Endothelial cell of umbilical vein (primary cell): ENCODE data around the gene SMC6. TPM values are rescaled to one million over a fixed set of nuclear protein-coding genes. Genes with fewer than 3 reads are reported as not detected.

Experiments used
- BruUV-seq: library from RNA; stranded (reverse); fragments of 400-500 nt; replicated peaks from 2 replicates; lab custom pipeline; 2021; lab: Mats Ljungman, UMichigan
- CTCF ChIA-PET: fragments of 300-600, 350-600 bp; sonication (Branson Sonifier 250); formaldehyde crosslinking; loops from one replicate; lab custom pipeline; 2021; ENCODE audit warnings: antibody characterized with exemption, inconsistent platforms; lab: Charles Lee
- POLR2A ChIA-PET: fragments of 300-600, 350-600 bp; sonication (Branson Sonifier 250); formaldehyde crosslinking; loops from one replicate; lab custom pipeline; 2021; ENCODE audit warnings: antibody characterized with exemption, inconsistent platforms; lab: Charles Lee
- DNase-seq: peaks from one replicate; pipeline ENCODE4 v3.0.0-alpha.2; 2011; ENCODE audit warnings: low read depth, low spot score
- FAIRE-seq: peaks from 2 replicates; lab custom pipeline; 2011; peaks lifted over from hg19 to GRCh38; lab: Jason Lieb, UNC
- H2AFZ ChIP-seq: 2 replicates; pipeline ENCODE4 v1.6.0; 2012; ENCODE audit warnings: low read depth, low read length, control low read depth, inconsistent platforms
- H3K27ac ChIP-seq: 2 replicates; pipeline ENCODE4 v1.5.1; 2011; ENCODE audit warnings: low read depth, mild to moderate bottlenecking, control low read depth, low read length, moderate library complexity; ENCODE audit not compliant: insufficient read depth
- H3K27me3 ChIP-seq, 2 experiments: 2 replicates each; pipeline versions ENCODE4 v1.6.0 to v1.6.1; 2011; ENCODE audit warnings: low read length in 2 of 2, mixed read lengths in 1 of 2; ENCODE audit not compliant: control insufficient read depth in 2 of 2, insufficient read depth in 2 of 2
- H3K36me3 ChIP-seq, 2 experiments: 2 replicates in 1 of 2; 3 replicates in 1 of 2; pipeline ENCODE4 v1.5.1; 2011; ENCODE audit warnings: low read length in 2 of 2, mild to moderate bottlenecking in 1 of 2, moderate library complexity in 1 of 2; ENCODE audit not compliant: control insufficient read depth in 2 of 2, insufficient read depth in 2 of 2; ENCODE audit errors: extremely low read depth in 1 of 2
- H3K4me1 ChIP-seq: 3 replicates; pipeline ENCODE4 v1.5.1; 2011; ENCODE audit warnings: mild to moderate bottlenecking, low read length; ENCODE audit not compliant: control insufficient read depth, insufficient read depth; ENCODE audit errors: extremely low read depth
- H3K4me2 ChIP-seq: 2 replicates; pipeline ENCODE4 v1.6.1; 2011; ENCODE audit warnings: low read length, control low read depth, mixed read lengths; ENCODE audit not compliant: insufficient read depth
- H3K4me3 ChIP-seq, 3 experiments: fragments of 200-600 bp in 1 of 3; sonication (generic), shearing (Covaris generic) in 1 of 3; replicated peaks in 1 of 3; 2 replicates each; pipeline ENCODE4 v1.5.1; 2011 to 2016; ENCODE audit warnings: control low read depth in 3 of 3, low read length in 3 of 3, mild to moderate bottlenecking in 2 of 3, inconsistent platforms in 1 of 3, low read depth in 1 of 3, moderate library complexity in 1 of 3; ENCODE audit not compliant: insufficient read depth in 1 of 3
- H3K79me2 ChIP-seq: 2 replicates; pipeline ENCODE4 v1.6.0; 2012; ENCODE audit warnings: low read length, inconsistent platforms; ENCODE audit not compliant: control insufficient read depth, insufficient read depth
- H3K9ac ChIP-seq: replicated peaks from 2 replicates; pipeline ENCODE3; 2011; ENCODE audit warnings: low read length, control low read depth; ENCODE audit not compliant: insufficient read depth; ENCODE audit errors: extremely low read depth
- H3K9me1 ChIP-seq: replicated peaks from 3 replicates; pipeline ENCODE4 v1.6.0; 2011; ENCODE audit warnings: mild to moderate bottlenecking, low read length; ENCODE audit not compliant: control insufficient read depth, insufficient read depth; ENCODE audit errors: extremely low read depth
- H3K9me3 ChIP-seq: replicated peaks from 2 replicates; pipeline ENCODE4 v1.5.1; 2012; ENCODE audit warnings: low read length, inconsistent platforms; ENCODE audit not compliant: control insufficient read depth, insufficient read depth
- H4K20me1 ChIP-seq: replicated peaks from 2 replicates; pipeline ENCODE3; 2011; ENCODE audit warnings: mild to moderate bottlenecking, low read length; ENCODE audit not compliant: control insufficient read depth, insufficient read depth; ENCODE audit errors: extremely low read depth
- CTCF ChIP-seq, 2 donors: IDR thresholded peaks; 1 replicate in 1 of 2; 2 replicates in 1 of 2; pipeline ENCODE4 v1.5.1; 2011; ENCODE audit warnings: low read length in 2 of 2, mild to moderate bottlenecking in 2 of 2, moderate library complexity in 2 of 2, control low read depth in 1 of 2, inconsistent platforms in 1 of 2, low read depth in 1 of 2; ENCODE audit not compliant: insufficient read depth in 1 of 2; ENCODE audit errors: extremely low read depth in 1 of 2
- GATA2 ChIP-seq: IDR thresholded peaks from 2 replicates; pipeline ENCODE4 v1.7.0; 2011; ENCODE audit warnings: low read depth, mild to moderate bottlenecking, moderate library complexity, mixed read lengths, low read length; ENCODE audit not compliant: insufficient read length, insufficient read depth
- JUN ChIP-seq: IDR thresholded peaks from 2 replicates; pipeline ENCODE4 v1.6.1; 2011; ENCODE audit warnings: borderline replicate concordance, low read depth; ENCODE audit not compliant: insufficient read length, insufficient read depth
- MYC ChIP-seq: IDR thresholded peaks from one replicate; pipeline ENCODE4 v1.6.1; 2011; ENCODE audit warnings: mild to moderate bottlenecking, low read depth, low read length
- dilution Hi-C: fragments of 300-500 bp; cut with MboI; formaldehyde crosslinking; loops from one replicate; pipeline ENCODE4 v1.15.0; 2019; ENCODE audit warnings: low sequenced_read_pairs; ENCODE audit not compliant: extremely low pct_ligation_motif_present
- intact Hi-C: fragments of 100-400 bp; cut with micrococcal nuclease; formaldehyde crosslinking; loops from one replicate; pipeline ENCODE4 v1.10.0; 2022
- polyA plus RNA-seq, 4 experiments: library from polyadenylated mRNA; depleted of rRNA in 3 of 4; stranded (reverse) in 3 of 4; unstranded in 1 of 4; fragments of >200 nt; gene quantifications; 2 replicates each; pipeline versions ENCODE4 v1.2.1 to v1.2.3, GENCODE V29; 2011 to 2012; ENCODE audit warnings: missing spikeins in 1 of 4
- total RNA-seq: library from RNA; stranded (reverse); gene quantifications from 2 replicates; pipeline ENCODE4 v1.2.3, GENCODE V29; 2021

Gene SMC6
- total and polyA plus RNA-seq, 2 donors (not counting 3 experiments of a cell fraction or from before 2014, with no cell fraction given): 7.7 to 38.3 TPM

GRCh38 chr2:17762451-17762850, 8.8 kb upstream of the SMC6 start:
- no peak overlapping the region for H3K27ac ChIP-seq
- DNase-seq: no peak
- H3K9me1 ChIP-seq: no peaks in the 10 kb centered on the region
- peaks cover 14% of the 10 kb centered on the region for H3K79me2 ChIP-seq
- no TSS peak for BruUV-seq
- ChIA-PET POLR2A (no interaction called here), CTCF (no interaction called here)
- intact Hi-C loops (no loop called here), dilution Hi-C loops (no loop called here)
- H4K20me1 ChIP-seq: no peaks in the 10 kb centered on the region
- no peak overlapping the region for H2AFZ ChIP-seq
- no peak overlapping the region for H3K4me3 ChIP-seq
- no peaks in the 10 kb centered on the region for H3K9me3 ChIP-seq
- no peak overlapping the region for H3K9ac ChIP-seq
- no peak for FAIRE-seq
- H3K4me1 ChIP-seq: peaks cover 8% of the 10 kb centered on the region
- H3K36me3 ChIP-seq: peaks cover 0 to 9% of the 10 kb centered on the region in 2 experiments
- H3K27me3 ChIP-seq: no peaks in the 10 kb centered on the region
- TF ChIP-seq MYC (no peak), GATA2 (no peak), JUN (no peak)
- H3K4me2 ChIP-seq: no peak overlapping the region

GRCh38 chr2:17759805-17760204, 6.2 kb upstream of the SMC6 start:
- Histone ChIP-seq H3K27ac (no peak overlapping the region), H3K9me3 (no peaks in the 10 kb centered on the region), H3K36me3 (peaks cover 0 to 7% of the 10 kb centered on the region in 2 experiments), H4K20me1 (no peaks in the 10 kb centered on the region), H3K79me2 (peaks cover 38% of the 10 kb centered on the region), H3K9ac (no peak overlapping the region), H3K4me2 (no peak overlapping the region), H3K27me3 (no peaks in the 10 kb centered on the region), H3K9me1 (no peaks in the 10 kb centered on the region), H3K4me1 (peaks cover 34% of the 10 kb centered on the region), H2AFZ (no peak overlapping the region), H3K4me3 (no peak overlapping the region)
- TF ChIP-seq CTCF (IDR thresholded peaks at IDR 0.05; ENCODE audit: extremely low read depth in 1 of 2, insufficient read depth in 1 of 2, low read depth in 1 of 2, low read length in 2 of 2): no peak
- DNase-seq (no peak), FAIRE-seq (no peak)
- intact Hi-C loops: loop anchor here (10.0 kb wide), 3 partner anchors 535 to 1095 kb away; partner anchors contain the start of gene CYRIA
- ChIA-PET CTCF (interaction anchor here (1.1 kb wide), 1 partner anchor 85 kb away, joined by 3 read pairs; no protein-coding TSS in a partner anchor), POLR2A (no interaction called here)
- BruUV-seq: no TSS peak
- dilution Hi-C loops: no loop called here
